IPS-20b (cell line): ENCODE results near the gene TAF6.

Experiments used
- H3K27ac ChIP-seq: one replicate; pipeline ENCODE4 v1.5.1; 2013; ENCODE audit warnings: low read length
- H3K27me3 ChIP-seq: 2 replicates; pipeline ENCODE4 v1.6.1; 2013; ENCODE audit warnings: mild to moderate bottlenecking, low read length, inconsistent platforms; ENCODE audit not compliant: insufficient read depth
- H3K36me3 ChIP-seq: 2 replicates; pipeline ENCODE4 v1.6.1; 2013; ENCODE audit warnings: low read depth, mild to moderate bottlenecking, inconsistent platforms, low read length, moderate library complexity; ENCODE audit not compliant: insufficient read depth
- H3K4me1 ChIP-seq: 2 replicates; pipeline ENCODE4 v1.6.1; 2013; ENCODE audit warnings: mild to moderate bottlenecking, control low read depth, inconsistent platforms, low read length, moderate library complexity; ENCODE audit not compliant: insufficient read depth
- H3K4me3 ChIP-seq: 2 replicates; pipeline ENCODE4 v1.5.1; 2013; ENCODE audit warnings: mild to moderate bottlenecking, low read length, inconsistent platforms
- H3K9ac ChIP-seq: 2 replicates; pipeline ENCODE4 v1.6.1; 2013; ENCODE audit warnings: low read depth, mild to moderate bottlenecking, inconsistent platforms, low read length, moderate library complexity
- H3K9me3 ChIP-seq: 2 replicates; pipeline ENCODE4 v1.6.1; 2013; ENCODE audit warnings: mild to moderate bottlenecking, low read depth, low read length, inconsistent platforms; ENCODE audit not compliant: insufficient read depth

TAF6 gene

DNA sequence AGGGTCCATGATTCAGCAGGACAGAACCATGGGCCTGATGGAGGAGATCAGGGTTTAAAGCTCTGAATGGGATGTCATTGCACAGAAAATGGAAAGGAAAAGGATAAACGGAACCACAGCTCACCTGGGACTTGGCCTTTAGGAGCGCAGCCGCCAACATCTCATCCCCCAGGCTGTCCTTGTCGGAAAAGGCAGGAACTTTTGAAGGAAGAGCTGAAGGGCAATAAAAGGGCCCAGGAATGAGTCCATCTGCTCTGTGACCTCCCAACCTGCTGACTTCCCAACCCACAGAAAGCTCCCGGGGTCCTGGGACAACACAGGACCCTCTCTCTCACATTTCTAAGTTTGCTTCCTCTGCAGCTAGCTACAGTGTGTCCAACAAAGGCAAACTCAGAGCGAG is 43.7 kb downstream of the TAF6 start:
- Histone ChIP-seq H3K9ac (no peak overlapping the region), H3K4me1 (no peaks in the 10 kb centered on the region), H3K9me3 (peaks cover 52% of the 10 kb centered on the region), H3K36me3 (peaks cover 97% of the 10 kb centered on the region), H3K4me3 (no peak overlapping the region), H3K27ac (no peak overlapping the region), H3K27me3 (no peaks in the 10 kb centered on the region)

- Histone ChIP-seq H3K36me3 (peaks cover 100% of the 10 kb centered on the region), H3K27ac (no peak overlapping the region), H3K9ac (no peak overlapping the region), H3K4me1 (no peaks in the 10 kb centered on the region), H3K27me3 (no peaks in the 10 kb centered on the region), H3K9me3 (peaks cover 58% of the 10 kb centered on the region), H3K4me3 (no peak overlapping the region)
Observed at GRCh38 chr7:100074841-100075240, 44.3 kb downstream of the TAF6 start.

GRCh38 chr7:100072462-100072861 is 46.7 kb downstream of the TAF6 start:
- no peak overlapping the region for H3K9ac ChIP-seq
- H3K4me3 ChIP-seq, result no peak overlapping the region
- no peak overlapping the region for H3K27ac ChIP-seq
- H3K27me3 ChIP-seq, result no peaks in the 10 kb centered on the region
- peaks cover 86% of the 10 kb centered on the region for H3K36me3 ChIP-seq
- H3K9me3 ChIP-seq, result peaks cover 62% of the 10 kb centered on the region
- H3K4me1 ChIP-seq, result no peaks in the 10 kb centered on the region

DNA sequence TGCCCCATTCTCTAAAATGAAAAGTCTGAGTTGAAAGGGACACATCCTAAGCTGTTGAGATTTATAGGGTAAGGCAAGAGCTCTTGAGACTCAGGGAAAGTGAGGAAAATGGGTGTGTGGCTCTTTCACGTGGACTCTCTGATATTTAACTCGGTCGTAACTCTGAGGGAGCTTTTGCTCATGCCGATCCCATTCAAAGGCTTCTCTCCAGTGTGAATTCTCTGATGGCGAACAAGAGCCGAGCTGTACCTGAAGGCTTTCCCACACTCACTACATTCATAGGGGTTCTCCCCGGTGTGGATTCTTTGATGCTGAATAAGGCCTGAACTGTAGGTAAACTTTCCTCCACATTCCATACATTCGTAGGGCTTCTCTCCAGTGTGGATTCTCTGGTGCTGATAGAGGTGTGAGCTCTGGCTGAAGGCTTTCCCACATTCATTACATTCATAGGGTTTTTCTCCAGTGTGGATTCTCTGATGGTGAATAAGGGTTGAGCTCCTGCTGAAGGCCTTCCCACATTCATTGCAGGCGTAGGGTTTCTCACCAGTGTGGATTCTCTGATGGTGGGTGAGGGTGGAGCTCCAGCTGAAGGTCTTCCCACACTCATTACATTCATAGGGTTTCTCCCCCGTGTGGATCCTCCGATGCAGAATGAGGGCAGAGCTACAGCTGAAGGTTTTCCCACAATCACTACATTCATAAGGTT is 48.0 kb downstream of the TAF6 start:
- Histone ChIP-seq H3K27me3 (no peaks in the 10 kb centered on the region), H3K4me1 (no peaks in the 10 kb centered on the region), H3K27ac (no peak overlapping the region), H3K9me3 (peaks cover 62% of the 10 kb centered on the region), H3K4me3 (no peak overlapping the region), H3K36me3 (peaks cover 73% of the 10 kb centered on the region), H3K9ac (no peak overlapping the region)

GRCh38 chr7:100069991-100070390 is 49.2 kb downstream of the TAF6 start:
- no peak overlapping the region for H3K9ac ChIP-seq
- no peak overlapping the region for H3K4me3 ChIP-seq
- H3K4me1 ChIP-seq, result no peaks in the 10 kb centered on the region
- H3K27ac ChIP-seq, result no peak overlapping the region
- peaks cover 69% of the 10 kb centered on the region for H3K36me3 ChIP-seq
- H3K9me3 ChIP-seq, result peaks cover 54% of the 10 kb centered on the region
- H3K27me3 ChIP-seq, result no peaks in the 10 kb centered on the region

DNA sequence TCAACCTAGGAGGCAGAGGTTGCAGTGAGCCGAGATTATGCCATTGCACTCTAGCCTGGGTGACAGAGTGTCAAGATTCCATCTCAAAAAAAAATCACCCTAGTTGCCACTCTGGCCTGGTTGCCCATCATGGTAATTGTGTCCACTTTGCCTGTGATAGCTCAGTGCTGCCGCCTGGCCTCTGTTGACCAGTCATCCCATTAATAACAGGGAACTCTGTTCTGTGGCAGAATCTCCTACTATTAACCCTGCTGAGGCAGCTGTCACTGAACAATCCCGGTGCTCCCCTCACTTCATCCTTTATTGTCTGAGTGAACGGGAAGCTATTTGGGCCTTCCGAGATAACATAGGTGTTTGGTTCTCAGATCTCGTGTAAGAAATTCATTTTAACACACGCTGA is 52.2 kb downstream of the TAF6 start:
- Histone ChIP-seq H3K9ac (no peak overlapping the region), H3K4me1 (no peaks in the 10 kb centered on the region), H3K27ac (no peak overlapping the region), H3K4me3 (no peak overlapping the region), H3K9me3 (peaks cover 25% of the 10 kb centered on the region), H3K27me3 (no peaks in the 10 kb centered on the region), H3K36me3 (peaks cover 63% of the 10 kb centered on the region)

GRCh38 chr7:100065452-100066186 is 53.5 kb downstream of the TAF6 start:
- Histone ChIP-seq H3K27ac (no peak overlapping the region), H3K9ac (no peak overlapping the region), H3K4me3 (no peak overlapping the region), H3K27me3 (no peaks in the 10 kb centered on the region), H3K9me3 (peaks cover 12% of the 10 kb centered on the region), H3K4me1 (no peaks in the 10 kb centered on the region), H3K36me3 (peaks cover 62% of the 10 kb centered on the region)

DNA sequence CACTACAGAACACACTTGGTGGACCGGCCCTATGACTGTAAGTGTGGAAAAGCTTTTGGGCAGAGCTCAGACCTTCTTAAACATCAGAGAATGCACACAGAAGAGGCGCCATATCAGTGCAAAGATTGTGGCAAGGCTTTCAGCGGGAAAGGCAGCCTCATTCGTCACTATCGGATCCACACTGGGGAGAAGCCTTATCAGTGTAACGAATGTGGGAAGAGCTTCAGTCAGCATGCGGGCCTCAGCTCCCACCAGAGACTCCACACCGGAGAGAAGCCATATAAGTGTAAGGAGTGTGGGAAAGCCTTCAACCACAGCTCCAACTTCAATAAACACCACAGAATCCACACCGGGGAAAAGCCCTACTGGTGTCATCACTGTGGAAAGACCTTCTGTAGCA is 55.0 kb downstream of the TAF6 start:
- H3K27me3 ChIP-seq, result no peaks in the 10 kb centered on the region
- H3K4me3 ChIP-seq, result no peak overlapping the region
- no peak overlapping the region for H3K9ac ChIP-seq
- H3K4me1 ChIP-seq, result no peaks in the 10 kb centered on the region
- H3K36me3 ChIP-seq, result peaks cover 57% of the 10 kb centered on the region
- no peaks in the 10 kb centered on the region for H3K9me3 ChIP-seq
- no peak overlapping the region for H3K27ac ChIP-seq

DNA sequence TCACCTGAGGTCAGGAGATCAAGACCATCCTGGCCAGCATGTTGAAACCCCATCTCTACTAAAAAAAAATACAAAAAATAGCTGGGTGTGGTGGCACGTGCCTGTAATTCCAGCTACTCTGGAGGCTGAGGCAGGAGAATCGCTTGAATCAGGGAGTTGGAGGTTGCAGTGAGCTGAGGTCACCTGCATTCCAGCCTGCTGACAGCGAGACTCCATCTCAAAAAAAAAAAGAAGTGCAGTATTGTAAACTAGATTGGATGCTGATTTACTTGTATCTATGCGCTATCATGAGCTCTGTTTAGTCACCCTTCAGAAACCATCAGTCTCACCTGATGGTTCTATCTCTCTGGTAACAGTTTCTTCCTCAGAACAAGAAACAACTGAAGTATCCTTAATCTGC is 55.8 kb downstream of the TAF6 start:
- no peak overlapping the region for H3K27ac ChIP-seq
- no peak overlapping the region for H3K4me3 ChIP-seq
- peaks cover 62% of the 10 kb centered on the region for H3K36me3 ChIP-seq
- H3K27me3 ChIP-seq, result no peaks in the 10 kb centered on the region
- H3K9ac ChIP-seq, result no peak overlapping the region
- no peaks in the 10 kb centered on the region for H3K4me1 ChIP-seq
- no peaks in the 10 kb centered on the region for H3K9me3 ChIP-seq

DNA sequence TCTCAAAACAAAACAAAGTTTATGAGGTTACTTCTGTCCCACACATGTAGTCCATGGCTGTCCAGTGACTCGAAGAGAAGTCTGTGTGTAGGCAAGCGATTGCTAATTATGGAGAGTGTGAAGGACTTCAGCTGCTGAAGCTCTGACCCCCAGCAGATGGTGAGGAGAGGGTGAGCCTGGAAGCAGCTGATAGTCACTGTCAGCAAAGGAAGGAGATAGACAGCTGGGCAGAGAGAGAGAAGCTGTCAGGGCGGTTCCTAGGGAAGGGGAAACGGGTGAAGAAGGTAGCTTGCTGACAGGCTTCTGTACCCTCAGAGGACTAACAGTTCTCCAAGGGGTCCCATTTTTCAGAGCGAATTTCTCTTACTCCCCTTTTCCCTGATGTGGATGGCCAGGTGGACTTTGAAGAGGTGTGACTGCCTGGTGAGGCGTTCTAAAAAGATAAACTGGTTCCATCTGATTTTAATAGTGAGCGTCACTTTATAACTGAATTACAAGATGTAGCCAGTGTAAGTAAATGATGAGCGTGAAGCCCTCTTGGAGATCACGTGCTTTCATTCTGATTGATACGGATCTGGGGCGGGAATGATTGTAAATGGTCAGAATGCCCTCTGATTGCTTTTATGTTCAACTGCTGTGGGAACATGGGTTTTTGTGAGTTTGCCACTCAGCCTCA is 57.5 kb downstream of the TAF6 start:
- H3K36me3 ChIP-seq, result peaks cover 80% of the 10 kb centered on the region
- H3K4me3 ChIP-seq, result no peak overlapping the region
- no peak overlapping the region for H3K9ac ChIP-seq
- H3K4me1 ChIP-seq, result no peaks in the 10 kb centered on the region
- H3K27me3 ChIP-seq, result no peaks in the 10 kb centered on the region
- no peak overlapping the region for H3K27ac ChIP-seq
- H3K9me3 ChIP-seq, result no peaks in the 10 kb centered on the region

- no peaks in the 10 kb centered on the region for H3K4me1 ChIP-seq
- no peak overlapping the region for H3K27ac ChIP-seq
- no peaks in the 10 kb centered on the region for H3K9me3 ChIP-seq
- H3K27me3 ChIP-seq, result no peaks in the 10 kb centered on the region
- no peak overlapping the region for H3K9ac ChIP-seq
- H3K36me3 ChIP-seq, result peaks cover 71% of the 10 kb centered on the region
- no peak overlapping the region for H3K4me3 ChIP-seq
Observed at GRCh38 chr7:100059251-100059739, 59.9 kb downstream of the TAF6 start.
